A549 (cell line): Measurements from ENCODE around the gene ATF4. TPM values are rescaled to one million over a fixed set of nuclear protein-coding genes. Genes with fewer than 3 reads are reported as not detected.

ENCODE experiments used
- ATAC-seq, 2 experiments: fragments of 200-7000 bp in 1 of 2; fragments of >200 bp in 1 of 2; cut with Nextera tagmentation in 1 of 2; cut with Tn5 transposase in 1 of 2; 3 replicates each; pipeline versions ENCODE4 v1.8.0 to v1.9.1; 2018 to 2020; ENCODE audit warnings: mild to moderate bottlenecking in 1 of 2, moderate library complexity in 1 of 2
- CTCF ChIA-PET: fragments of 300-600 bp; sonication (Branson Sonifier 250); formaldehyde crosslinking; extraction: SDS; loops from one replicate; lab custom pipeline; 2021; ENCODE audit warnings: antibody characterized with exemption, inconsistent platforms; lab: Yijun Ruan, JAX
- POLR2A ChIA-PET: fragments of 350-600 bp; formaldehyde crosslinking; extraction: SDS; loops from one replicate; lab custom pipeline; 2021; ENCODE audit warnings: antibody characterized with exemption, inconsistent platforms; lab: Yijun Ruan, JAX
- DNase-seq, 2 experiments: peaks; one replicate each; pipeline versions ENCODE4 v3.0.0 to v3.0.0-alpha.2; 2011 to 2016; ENCODE audit warnings: low read depth in 1 of 2, low spot score in 1 of 2
- FAIRE-seq: peaks from 2 replicates; lab custom pipeline; 2011; peaks lifted over from hg19 to GRCh38; lab: Jason Lieb, UNC
- H3K27ac ChIP-seq, 2 experiments: fragments of >200 bp; sonication (Bioruptor Twin); formaldehyde crosslinking; 3 replicates each; pipeline ENCODE4 v1.5.1; 2016 to 2017
- H3K4me1 ChIP-seq: fragments of >200 bp; sonication (Bioruptor Twin); formaldehyde crosslinking; 3 replicates; pipeline ENCODE4 v1.6.1; 2016
- H3K4me2 ChIP-seq: fragments of >200 bp; sonication (Bioruptor Twin); formaldehyde crosslinking; 3 replicates; pipeline ENCODE4 v1.6.1; 2016
- H3K4me3 ChIP-seq: fragments of >200 bp; sonication (Bioruptor Twin); formaldehyde crosslinking; 3 replicates; pipeline ENCODE4 v1.5.1; 2016
- H3K9me3 ChIP-seq: fragments of >200 bp; sonication (Bioruptor Twin); formaldehyde crosslinking; 3 replicates; pipeline ENCODE4 v1.6.1; 2016
- ATOH8 ChIP-seq: fragments of 250-450 bp; sonication (Bioruptor Pico); IDR thresholded peaks from 2 replicates; pipeline ENCODE4 v1.5.0; 2020; ENCODE audit warnings: low read depth, mild to moderate bottlenecking, moderate library complexity
- BCL3 ChIP-seq: fragments of >200 bp; sonication (Bioruptor Twin); formaldehyde crosslinking; IDR thresholded peaks from 3 replicates; pipeline ENCODE4 v1.6.1; 2016
- BHLHE40 ChIP-seq: IDR thresholded peaks from 2 replicates; pipeline ENCODE4 v1.6.1; 2012; ENCODE audit warnings: low read depth, low read length, inconsistent platforms
- CEBPB ChIP-seq, 2 experiments: fragments of >200 bp in 1 of 2; sonication (Bioruptor Twin) in 1 of 2; formaldehyde crosslinking in 1 of 2; IDR thresholded peaks; 2 replicates each; pipeline ENCODE4 v1.6.1; 2012 to 2016
- CHD2 ChIP-seq: fragments of 150-350 bp; IDR thresholded peaks from 2 replicates; pipeline ENCODE4 v1.6.1; 2014; ENCODE audit warnings: low read length; ENCODE audit not compliant: partially characterized antibody
- CHD4 ChIP-seq: fragments of 200-600 bp; sonication (generic); IDR thresholded peaks from 2 replicates; pipeline ENCODE4 v1.6.1; 2016; ENCODE audit warnings: antibody characterized with exemption, mild to moderate bottlenecking, borderline replicate concordance
- CTCF ChIP-seq: fragments of >200 bp; sonication (Bioruptor Twin); formaldehyde crosslinking; IDR thresholded peaks from 3 replicates; pipeline ENCODE4 v1.5.1; 2016
- E2F6 ChIP-seq: IDR thresholded peaks from 2 replicates; pipeline ENCODE4 v1.6.1; 2012; ENCODE audit warnings: low read depth, borderline replicate concordance
- ELK1 ChIP-seq: fragments of 150-350 bp; IDR thresholded peaks from 2 replicates; pipeline ENCODE4 v1.6.1; 2014; ENCODE audit warnings: low read depth, mild to moderate bottlenecking, low read length
- HOXA7 ChIP-seq: fragments of 250-450 bp; sonication (Bioruptor Pico); IDR thresholded peaks from 2 replicates; pipeline ENCODE4 v1.5.0; 2020; ENCODE audit warnings: mild to moderate bottlenecking, moderate library complexity
- HOXB13 ChIP-seq: fragments of 250-450 bp; sonication (Bioruptor Pico); IDR thresholded peaks from 2 replicates; pipeline ENCODE4 v1.5.0; 2020; ENCODE audit warnings: low read depth, mild to moderate bottlenecking, moderate library complexity
- HOXB5 ChIP-seq: fragments of 250-450 bp; sonication (Bioruptor Pico); IDR thresholded peaks from 2 replicates; pipeline ENCODE4 v1.5.0; 2020; ENCODE audit warnings: mild to moderate bottlenecking, moderate library complexity
- KDM5A ChIP-seq: fragments of 200-600 bp; sonication (generic); IDR thresholded peaks from 2 replicates; pipeline ENCODE4 v1.6.1; 2016; ENCODE audit warnings: antibody characterized with exemption, mild to moderate bottlenecking
- MAFK ChIP-seq: fragments of 450-650 bp; IDR thresholded peaks from 2 replicates; pipeline ENCODE4 v1.6.1; 2014; ENCODE audit not compliant: partially characterized antibody
- NR3C1 ChIP-seq: fragments of >200 bp; sonication (Bioruptor Twin); formaldehyde crosslinking; IDR thresholded peaks from 3 replicates; pipeline ENCODE4 v1.6.1; 2017
- RAD21 ChIP-seq, 2 experiments: fragments of >200 bp in 1 of 2; sonication (Bioruptor Twin) in 1 of 2; formaldehyde crosslinking in 1 of 2; IDR thresholded peaks in 1 of 2; conservative IDR thresholded peaks in 1 of 2; 2 replicates in 1 of 2; 3 replicates in 1 of 2; pipeline ENCODE4 v1.6.1; 2012 to 2018; ENCODE audit warnings: inconsistent platforms in 1 of 2
- SMC3 ChIP-seq: fragments of >200 bp; sonication (Bioruptor Twin); formaldehyde crosslinking; IDR thresholded peaks from 3 replicates; pipeline ENCODE4 v1.6.1; 2018; ENCODE audit warnings: inconsistent platforms
- SREBF2 ChIP-seq: fragments of 450-650 bp; IDR thresholded peaks from 2 replicates; pipeline ENCODE4 v1.6.1; 2014; ENCODE audit warnings: mild to moderate bottlenecking, moderate library complexity
- TFCP2L1 ChIP-seq: fragments of 250-450 bp; sonication (Bioruptor Pico); IDR thresholded peaks from 2 replicates; pipeline ENCODE4 v1.5.0; 2021; ENCODE audit warnings: mild to moderate bottlenecking
- WGBS: methylation state at CpG from one replicate; pipeline ENCODE4 v1.1.6; 2017; ENCODE audit errors: missing lambda C conversion rate; 5-methylcytosine and 5-hydroxymethylcytosine counted together
- polyA plus RNA-seq, 4 experiments: library from polyadenylated mRNA; depleted of rRNA in 3 of 4; stranded (reverse); fragments of >200 nt; fragmentation: RNase III in 1 of 4; extraction: RNeasy Plus Mini Kit Qiagen cat#74134 plus additional on column Dnase treatment in 1 of 4; gene quantifications; 2 replicates in 3 of 4; 3 replicates in 1 of 4; pipeline ENCODE4 v1.2.3, GENCODE V29; 2011 to 2017
- TF ChIP-seq, protein P1 (sequence below): fragments of 450-650 bp; IDR thresholded peaks from 2 replicates; pipeline ENCODE4 v1.6.1; 2014; ENCODE audit warnings: antibody characterized with exemption
- TF ChIP-seq, protein P2 (sequence below): fragments of 250-450 bp; sonication (Bioruptor Pico); IDR thresholded peaks from 2 replicates; pipeline ENCODE4 v1.5.0; 2021; ENCODE audit warnings: mild to moderate bottlenecking, moderate library complexity, borderline replicate concordance

ATF4 gene
- polyA plus RNA-seq, 2 of the 4 experiments (the other 2 are of a cell fraction) = 242 to 593 TPM

DNA sequence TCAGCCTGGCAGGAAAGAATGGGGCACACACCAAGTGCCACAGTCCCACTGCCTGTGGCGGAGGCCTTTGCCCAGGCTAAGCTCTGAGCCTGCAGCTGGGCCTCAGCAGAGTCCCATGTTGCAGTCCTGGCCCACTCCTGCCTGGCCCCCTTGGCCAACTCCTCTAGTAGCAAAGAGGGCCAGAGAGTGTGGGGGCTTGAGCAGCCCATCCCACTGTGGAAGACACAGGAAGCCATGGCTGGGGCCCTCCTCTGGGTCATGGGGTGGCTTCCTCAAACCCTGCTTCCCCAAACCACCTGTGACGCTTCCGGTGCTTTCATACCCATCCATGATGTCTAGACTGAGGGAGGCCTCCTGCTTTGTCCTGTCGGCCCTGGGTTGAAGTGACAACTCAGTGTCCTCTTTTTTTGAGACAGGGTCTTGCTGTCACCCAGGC, 6.4 kb downstream of the ATF4 start:
- POLR2A ChIA-PET = interaction anchor here (0.7 kb wide), 1 partner anchor 1124 kb away, joined by 9 read pairs; no protein-coding TSS in a partner anchor

DNA sequence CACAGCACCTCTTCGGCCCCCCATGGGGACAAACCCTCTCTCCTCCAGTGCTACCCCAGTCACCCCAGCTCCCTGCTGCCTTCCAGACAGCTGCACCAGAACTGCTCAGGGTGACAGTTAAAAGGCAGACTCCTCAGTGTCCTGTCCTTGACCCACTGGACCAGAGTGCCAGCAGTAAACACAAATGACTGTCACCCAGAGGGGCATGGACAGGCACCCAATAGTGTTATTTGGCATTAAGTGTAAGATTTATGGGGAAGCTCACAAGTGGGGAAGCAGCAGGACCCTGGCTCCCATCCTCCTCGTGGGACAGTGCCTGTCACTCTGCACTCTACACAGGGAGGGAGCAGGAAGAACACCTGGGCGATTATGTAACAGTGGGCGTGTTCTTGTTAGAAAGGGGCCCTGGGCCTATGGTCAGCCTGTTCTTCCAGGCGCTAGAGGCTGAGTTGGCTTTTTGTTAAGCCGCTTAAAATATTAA, 7.2 kb downstream of the ATF4 start:
- no peak for DNase-seq
- ATAC-seq = no peak
- H3K4me1 ChIP-seq = peaks cover 36% of the 10 kb centered on the region
- no peak overlapping the region for H3K27ac ChIP-seq
- H3K4me2 ChIP-seq = no peak overlapping the region
- TF ChIP-seq BCL3 (no peak), E2F6 (no peak), ATOH8 (CRISPR knock-in tag) (no peak)
- no peak for FAIRE-seq
- CTCF ChIA-PET = interaction anchor here (0.7 to 37.2 kb wide), 5 partner anchors 11 to 501 kb away, joined by 3 to 899 read pairs (median 37); no protein-coding TSS in a partner anchor
- POLR2A ChIA-PET = interaction anchor here (2.4 kb wide), 1 partner anchor 517 kb away, joined by 8 read pairs; no protein-coding TSS in a partner anchor
- no peak overlapping the region for H3K4me3 ChIP-seq
- 70% methylated on average over 5 of the region's 6 CpGs for WGBS
- no peaks in the 10 kb centered on the region for H3K9me3 ChIP-seq

More for the DNA sequence above, 6.4 kb downstream of the ATF4 start:
- TF ChIP-seq HOXB5 (CRISPR knock-in tag) (no peak), SREBF2 (no peak), NR3C1 (no peak), CTCF (no peak)
- H3K9me3 ChIP-seq = no peaks in the 10 kb centered on the region
- 89% methylated on average over 4 of the region's 4 CpGs for WGBS
- DNase-seq (no peak), ATAC-seq (peak in 1 of 2 experiments; percentile 9; a peak in 3 of 6 replicates), FAIRE-seq (no peak)
- H3K27ac ChIP-seq = no peak overlapping the region
- peaks cover 40% of the 10 kb centered on the region for H3K4me1 ChIP-seq
- no peak overlapping the region for H3K4me3 ChIP-seq
- H3K4me2 ChIP-seq = no peak overlapping the region
- CTCF ChIA-PET = interaction anchor here (0.7 to 37.2 kb wide), 3 partner anchors 35 to 501 kb away, joined by 4 to 899 read pairs (median 80); no protein-coding TSS in a partner anchor

DNA sequence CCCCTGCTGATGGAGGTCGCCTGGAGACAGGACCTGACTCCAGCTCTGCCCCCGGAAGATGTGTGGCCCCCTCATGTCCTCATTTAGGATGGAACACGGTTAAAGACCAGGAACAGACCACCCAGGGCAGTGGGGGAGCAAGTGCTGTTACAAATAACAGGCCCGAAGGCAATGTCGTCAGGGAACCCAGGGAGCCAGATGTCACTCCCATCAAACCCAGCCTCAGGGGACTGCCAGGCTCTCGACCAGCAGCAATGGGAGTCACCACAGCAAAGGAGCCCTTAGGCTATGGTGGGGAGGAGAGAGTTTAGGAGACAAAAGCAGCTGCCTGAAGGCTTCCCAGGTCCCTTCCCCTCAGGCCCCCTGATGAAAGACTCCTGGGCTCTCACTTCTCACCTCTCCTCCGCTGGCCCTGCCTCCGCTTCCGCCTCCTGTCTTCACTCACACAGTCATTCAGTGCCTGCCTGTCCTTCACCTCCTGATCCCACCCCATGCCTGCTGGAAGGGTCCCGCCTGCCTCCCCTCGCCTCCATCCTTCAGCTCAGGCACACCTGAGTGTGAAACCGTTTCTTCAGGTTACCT, 7.8 kb downstream of the ATF4 start:
- DNase-seq (no peak), FAIRE-seq (no peak), ATAC-seq (no peak)
- Histone ChIP-seq H3K27ac (no peak overlapping the region), H3K9me3 (no peaks in the 10 kb centered on the region), H3K4me2 (no peak overlapping the region), H3K4me3 (no peak overlapping the region), H3K4me1 (peaks cover 30% of the 10 kb centered on the region)
- 79% methylated on average over 9 of the region's 12 CpGs for WGBS
- ChIA-PET POLR2A (interaction anchor here (0.9 to 3.6 kb wide), 3 partner anchors 7 to 516 kb away, joined by 3 to 34 read pairs (median 8); partner anchors contain the start of gene ATF4), CTCF (interaction anchor here (0.9 to 37.2 kb wide), 16 partner anchors 12 to 658 kb away, joined by 3 to 899 read pairs (median 4); a partner anchor contains a TSS)
- TF ChIP-seq ELK1 = no peak
- no peak for TF ChIP-seq CHD4
- no peak for TF ChIP-seq KDM5A
- no peak for TF ChIP-seq RAD21 (conservative IDR thresholded peaks at IDR 0.05 in 1 of 2, IDR thresholded peaks at IDR 0.05 in 1 of 2)
- TF ChIP-seq, protein P1, sequence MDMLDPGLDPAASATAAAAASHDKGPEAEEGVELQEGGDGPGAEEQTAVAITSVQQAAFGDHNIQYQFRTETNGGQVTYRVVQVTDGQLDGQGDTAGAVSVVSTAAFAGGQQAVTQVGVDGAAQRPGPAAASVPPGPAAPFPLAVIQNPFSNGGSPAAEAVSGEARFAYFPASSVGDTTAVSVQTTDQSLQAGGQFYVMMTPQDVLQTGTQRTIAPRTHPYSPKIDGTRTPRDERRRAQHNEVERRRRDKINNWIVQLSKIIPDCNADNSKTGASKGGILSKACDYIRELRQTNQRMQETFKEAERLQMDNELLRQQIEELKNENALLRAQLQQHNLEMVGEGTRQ = no peak
- TF ChIP-seq SMC3 = no peak
- TF ChIP-seq TFCP2L1 (CRISPR knock-in tag) = no peak
- no peak for TF ChIP-seq HOXA7
- TF ChIP-seq HOXB13 (CRISPR knock-in tag) = no peak
- TF ChIP-seq CEBPB (IDR thresholded peaks at IDR 0.05) = no peak
- TF ChIP-seq MAFK = no peak
- TF ChIP-seq, protein P2, sequence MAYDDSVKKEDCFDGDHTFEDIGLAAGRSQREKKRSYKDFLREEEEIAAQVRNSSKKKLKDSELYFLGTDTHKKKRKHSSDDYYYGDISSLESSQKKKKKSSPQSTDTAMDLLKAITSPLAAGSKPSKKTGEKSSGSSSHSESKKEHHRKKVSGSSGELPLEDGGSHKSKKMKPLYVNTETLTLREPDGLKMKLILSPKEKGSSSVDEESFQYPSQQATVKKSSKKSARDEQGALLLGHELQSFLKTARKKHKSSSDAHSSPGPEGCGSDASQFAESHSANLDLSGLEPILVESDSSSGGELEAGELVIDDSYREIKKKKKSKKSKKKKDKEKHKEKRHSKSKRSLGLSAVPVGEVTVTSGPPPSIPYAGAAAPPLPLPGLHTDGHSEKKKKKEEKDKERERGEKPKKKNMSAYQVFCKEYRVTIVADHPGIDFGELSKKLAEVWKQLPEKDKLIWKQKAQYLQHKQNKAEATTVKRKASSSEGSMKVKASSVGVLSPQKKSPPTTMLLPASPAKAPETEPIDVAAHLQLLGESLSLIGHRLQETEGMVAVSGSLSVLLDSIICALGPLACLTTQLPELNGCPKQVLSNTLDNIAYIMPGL = no peak
- no peak for TF ChIP-seq BHLHE40
- no peak for TF ChIP-seq CHD2
